AG10803 (cell line): ENCODE data around the gene BLVRB.

Experiments
- DNase-seq: peaks from one replicate; pipeline ENCODE4 v3.0.0; 2010; ENCODE audit warnings: low read depth
- H3K4me3 ChIP-seq: 2 replicates; pipeline ENCODE4 v1.5.1; 2011; ENCODE audit warnings: mild to moderate bottlenecking, low read length, control low read depth
- TF ChIP-seq, protein P1 (sequence below): conservative IDR thresholded peaks from 2 replicates; pipeline ENCODE4 v1.5.1; 2011; ENCODE audit warnings: mild to moderate bottlenecking, low read length, control low read depth, inconsistent platforms

BLVRB gene

DNA sequence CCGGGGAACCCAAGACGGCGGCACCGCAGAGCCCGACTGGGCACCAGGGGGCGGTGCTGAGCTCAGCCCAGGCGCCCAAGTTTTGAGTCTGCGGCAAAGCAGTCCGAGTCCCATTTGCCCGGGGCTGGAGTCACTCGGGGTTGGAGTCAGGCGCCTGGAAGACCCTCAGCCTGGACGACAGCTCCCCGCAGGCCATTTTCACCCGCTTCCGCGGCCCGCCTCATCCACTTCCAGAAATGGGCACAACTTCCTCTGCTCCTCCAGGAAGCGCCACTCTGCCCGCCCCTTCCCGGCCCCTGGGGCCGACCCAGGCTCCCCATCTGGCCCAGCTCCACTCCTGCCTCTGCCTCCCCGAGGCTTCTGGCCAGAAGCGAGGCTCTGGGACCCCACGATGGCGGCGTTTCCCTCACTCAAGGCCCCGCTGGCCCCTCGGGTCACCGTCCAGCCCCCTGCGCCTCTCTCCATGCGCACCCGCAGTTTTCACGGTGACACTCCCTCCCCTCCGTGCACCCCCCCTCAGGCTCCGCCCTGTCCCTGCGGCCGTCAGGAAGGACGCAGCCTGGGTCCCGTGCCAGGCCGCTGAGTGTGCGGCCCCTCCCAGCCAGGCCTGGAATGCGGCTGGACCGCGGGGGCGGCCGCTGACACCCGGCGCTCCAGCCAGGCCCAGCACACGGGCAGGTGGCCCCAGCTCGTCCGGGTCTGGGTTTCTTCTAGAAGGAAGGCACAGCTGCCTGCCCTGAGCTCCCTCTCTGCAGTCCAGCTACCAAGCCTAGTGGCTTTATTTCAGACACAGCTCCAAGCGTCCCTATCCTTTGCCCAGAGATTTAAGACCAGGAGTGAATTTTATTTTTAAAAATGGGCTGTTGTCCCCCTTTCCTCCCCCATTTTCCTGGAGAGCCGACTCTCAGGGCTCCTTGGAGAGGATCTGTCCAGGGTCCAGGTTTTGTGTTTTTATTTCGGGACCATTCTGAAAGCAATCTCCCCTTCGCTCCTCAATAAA lies 44.5 kb downstream of the BLVRB start:
- H3K4me3 ChIP-seq, result peak overlapping the region; percentile 80
- TF ChIP-seq, protein P1, sequence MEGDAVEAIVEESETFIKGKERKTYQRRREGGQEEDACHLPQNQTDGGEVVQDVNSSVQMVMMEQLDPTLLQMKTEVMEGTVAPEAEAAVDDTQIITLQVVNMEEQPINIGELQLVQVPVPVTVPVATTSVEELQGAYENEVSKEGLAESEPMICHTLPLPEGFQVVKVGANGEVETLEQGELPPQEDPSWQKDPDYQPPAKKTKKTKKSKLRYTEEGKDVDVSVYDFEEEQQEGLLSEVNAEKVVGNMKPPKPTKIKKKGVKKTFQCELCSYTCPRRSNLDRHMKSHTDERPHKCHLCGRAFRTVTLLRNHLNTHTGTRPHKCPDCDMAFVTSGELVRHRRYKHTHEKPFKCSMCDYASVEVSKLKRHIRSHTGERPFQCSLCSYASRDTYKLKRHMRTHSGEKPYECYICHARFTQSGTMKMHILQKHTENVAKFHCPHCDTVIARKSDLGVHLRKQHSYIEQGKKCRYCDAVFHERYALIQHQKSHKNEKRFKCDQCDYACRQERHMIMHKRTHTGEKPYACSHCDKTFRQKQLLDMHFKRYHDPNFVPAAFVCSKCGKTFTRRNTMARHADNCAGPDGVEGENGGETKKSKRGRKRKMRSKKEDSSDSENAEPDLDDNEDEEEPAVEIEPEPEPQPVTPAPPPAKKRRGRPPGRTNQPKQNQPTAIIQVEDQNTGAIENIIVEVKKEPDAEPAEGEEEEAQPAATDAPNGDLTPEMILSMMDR, result peak; percentile 92
- DNase-seq, result peak; percentile 92

DNA sequence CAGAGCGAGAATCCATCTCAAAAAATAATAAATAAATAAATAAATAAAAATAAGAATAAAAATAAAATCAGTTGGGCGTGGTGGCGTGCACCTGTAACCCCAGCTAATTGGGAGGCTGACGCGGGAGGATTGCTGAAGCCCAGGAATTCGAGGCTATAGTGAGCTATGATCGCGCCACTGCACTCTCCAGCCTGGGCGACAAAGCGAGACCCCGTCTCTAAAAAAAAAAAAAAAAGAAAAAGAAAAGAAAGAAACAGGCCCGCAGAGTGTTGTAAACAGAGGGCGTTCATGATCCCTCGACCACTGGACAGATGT lies 45.1 kb downstream of the BLVRB start:
- DNase-seq, result no peak
- TF ChIP-seq, protein P1, result no peak
- peak overlapping the region; percentile 80 for H3K4me3 ChIP-seq

DNA sequence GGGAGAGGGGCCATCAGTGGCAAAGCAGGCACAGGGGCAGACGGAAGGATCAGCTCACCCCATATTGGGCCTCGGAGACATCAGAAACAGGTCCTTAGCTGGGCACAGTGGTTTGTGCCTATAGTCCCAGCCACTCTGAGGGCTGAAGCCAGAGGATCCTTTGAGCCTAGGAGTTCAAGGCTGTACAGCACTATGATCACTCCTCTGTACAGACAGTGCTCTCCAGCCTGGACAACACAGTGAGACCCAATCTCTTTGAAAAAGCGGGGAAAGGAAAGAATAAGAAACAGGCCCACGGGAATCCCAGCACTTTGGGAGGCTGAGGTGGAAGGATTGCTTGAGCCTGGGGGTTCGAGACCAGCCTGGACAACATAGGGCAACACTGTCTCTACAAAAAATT lies 45.8 kb downstream of the BLVRB start:
- DNase-seq, result no peak
- TF ChIP-seq, protein P1, result no peak
- H3K4me3 ChIP-seq, result no peak overlapping the region

DNA sequence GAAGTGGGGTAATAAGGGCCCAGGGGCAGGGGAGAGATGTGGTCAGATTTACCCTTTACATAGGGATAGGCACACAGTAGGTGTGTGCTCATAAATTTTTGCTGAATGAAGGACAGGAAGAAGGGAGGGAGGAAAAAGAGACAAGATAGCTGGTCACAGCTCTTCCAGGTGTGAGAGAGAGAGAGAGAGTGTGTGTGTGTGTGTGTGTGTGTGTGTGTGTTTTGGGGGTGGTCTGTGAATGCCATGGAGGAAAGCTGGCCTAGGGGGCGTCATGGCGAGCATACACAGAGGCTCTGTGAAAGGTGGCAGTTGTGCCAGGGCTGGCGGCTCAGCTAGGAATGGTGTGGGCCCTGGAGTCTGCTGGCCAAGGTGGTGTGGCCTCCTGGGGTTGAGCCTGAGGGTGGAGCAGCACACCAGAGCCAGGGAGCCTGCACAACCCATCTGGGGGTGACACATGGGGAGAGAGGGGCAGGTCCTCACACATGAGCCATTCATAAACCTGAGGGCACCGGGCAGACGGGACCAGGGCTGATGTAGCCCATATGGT lies 46.4 kb downstream of the BLVRB start:
- no peak overlapping the region for H3K4me3 ChIP-seq
- TF ChIP-seq, protein P1, result no peak
- DNase-seq, result no peak

DNA sequence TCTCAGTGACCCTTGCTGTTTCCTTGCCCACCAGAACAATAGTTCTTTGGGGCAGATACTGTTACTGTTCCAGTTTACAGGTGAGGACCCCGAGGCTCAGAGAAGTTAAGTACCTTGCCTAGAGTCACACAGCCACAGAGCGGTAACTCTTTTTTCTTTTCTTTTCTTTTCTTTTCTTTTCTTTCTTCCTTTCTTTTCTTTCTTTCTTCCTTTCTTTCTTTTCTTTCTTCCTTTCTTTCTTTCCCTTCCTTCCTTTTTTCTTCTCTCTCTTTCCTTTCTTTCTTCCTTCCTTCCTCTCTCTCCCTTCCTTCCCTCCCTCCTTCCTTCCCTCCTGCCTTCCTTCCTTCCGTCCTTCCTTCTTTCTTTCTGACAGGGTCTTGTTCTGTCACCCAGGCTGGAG lies 47.5 kb downstream of the BLVRB start:
- TF ChIP-seq, protein P1, result no peak
- no peak for DNase-seq
- H3K4me3 ChIP-seq, result no peak overlapping the region

DNA sequence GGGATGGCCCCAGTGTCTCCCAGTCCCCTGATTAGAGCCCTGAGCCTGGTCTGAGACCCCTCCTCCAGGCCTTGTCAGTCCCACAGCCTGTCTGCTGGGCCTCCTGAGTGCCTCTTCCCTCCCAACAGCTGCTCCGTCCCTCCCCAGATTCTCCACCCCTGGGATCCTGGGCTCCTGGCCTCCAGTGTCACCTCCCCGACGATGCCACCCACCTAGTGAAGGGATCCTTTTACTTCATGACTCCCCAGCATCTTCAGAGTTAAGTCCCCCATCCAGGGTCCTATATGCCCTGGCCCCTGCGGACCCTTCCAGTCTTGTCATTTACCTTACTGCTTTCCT lies 47.9 kb downstream of the BLVRB start:
- DNase-seq, result no peak
- H3K4me3 ChIP-seq, result no peak overlapping the region
- TF ChIP-seq, protein P1, result no peak
